ENCODE results near the gene IFITM5.
A peak's percentile ranks its signal among the peaks of the same experiment; 100 is the strongest.

IFITM5 gene

GRCh38 chr11:282171-282570 lies 17.2 kb downstream of the IFITM5 start:
- no peak for DNase-seq

GRCh38 chr11:281486-282161 lies 17.7 kb downstream of the IFITM5 start:
- DNase-seq = no peak

GRCh38 chr11:280706-281485 lies 18.4 kb downstream of the IFITM5 start:
- no peak for DNase-seq

GRCh38 chr11:279966-280705 lies 19.2 kb downstream of the IFITM5 start:
- DNase-seq = no peak

- DNase-seq = no peak
These were observed 20.0 kb downstream of the IFITM5 start for GRCh38 chr11:279040-279965.

GRCh38 chr11:278001-278951 lies 21.1 kb downstream of the IFITM5 start, which contains the start of gene NLRP6:
NLRP6 (plus strand) TSS chr11:278407; CDS start chr11:278570, 163 bp downstream.
- no peak for DNase-seq

- DNase-seq = no peak
These were observed 23.1 kb downstream of the IFITM5 start for GRCh38 chr11:276219-276618.

- DNase-seq = no peak
These were observed 26.5 kb downstream of the IFITM5 start for GRCh38 chr11:272931-273198.

- DNase-seq = no peak
These were observed 27.0 kb downstream of the IFITM5 start for GRCh38 chr11:272195-272930.

- no peak for DNase-seq
These were observed 28.0 kb downstream of the IFITM5 start for GRCh38 chr11:271319-271715.

- DNase-seq = no peak
These were observed 28.6 kb downstream of the IFITM5 start for GRCh38 chr11:270451-271318.

- DNase-seq = peak; percentile 96
These were observed 30.0 kb downstream of the IFITM5 start for GRCh38 chr11:269146-269890.

- peak; percentile 95 for DNase-seq
These were observed 30.6 kb downstream of the IFITM5 start for GRCh38 chr11:268716-269145.

GRCh38 chr11:267491-267994 lies 31.8 kb downstream of the IFITM5 start:
- DNase-seq = peak; percentile 80

GRCh38 chr11:266676-267439 lies 32.5 kb downstream of the IFITM5 start:
- DNase-seq = peak; percentile 51

- DNase-seq = no peak
These were observed 37.7 kb downstream of the IFITM5 start for GRCh38 chr11:261624-262023.

- DNase-seq = no peak
These were observed 39.9 kb downstream of the IFITM5 start for GRCh38 chr11:259413-259812.

Data from OCI-M1 (cell line).